NCI-H1436 (cell line): ENCODE measurements around the gene ZBTB5.
"Not testable (repeated sequence)": the region's sequence is repeated elsewhere in the genome, so short reads cannot be mapped to it uniquely, and the experiment has no call there.

Source experiments
- DNase-seq: peaks from one replicate; lab custom pipeline; 2025; lab: John Stamatoyannopoulos, UW

The ZBTB5 gene

GRCh38 chr9:37452611-37453010 lies 12.6 kb downstream of the ZBTB5 start:
- DNase-seq: peak; percentile 34

GRCh38 chr9:37451628-37452027 lies 13.6 kb downstream of the ZBTB5 start:
- no peak for DNase-seq

- DNase-seq: no peak
Observed at GRCh38 chr9:37449862-37450632, 15.2 kb downstream of the ZBTB5 start.

GRCh38 chr9:37447111-37447510 lies 18.1 kb downstream of the ZBTB5 start:
- no peak for DNase-seq

GRCh38 chr9:37446401-37446800 lies 18.8 kb downstream of the ZBTB5 start:
- no peak for DNase-seq

- DNase-seq: no peak
Observed at GRCh38 chr9:37445832-37446231, 19.4 kb downstream of the ZBTB5 start.

- no peak for DNase-seq
Observed at GRCh38 chr9:37444890-37445289, 20.4 kb downstream of the ZBTB5 start.

GRCh38 chr9:37443566-37443965 lies 21.7 kb downstream of the ZBTB5 start:
- DNase-seq: no peak

GRCh38 chr9:37442556-37442955 lies 22.7 kb downstream of the ZBTB5 start:
- no peak for DNase-seq

GRCh38 chr9:37441776-37442370 lies 23.4 kb downstream of the ZBTB5 start:
- no peak for DNase-seq

- DNase-seq: no peak
Observed at GRCh38 chr9:37438359-37438758, 26.9 kb downstream of the ZBTB5 start.

GRCh38 chr9:37437621-37438020 lies 27.6 kb downstream of the ZBTB5 start:
- DNase-seq: no peak

GRCh38 chr9:37437010-37437409 lies 28.2 kb downstream of the ZBTB5 start:
- no peak for DNase-seq

- DNase-seq: no peak
Observed at GRCh38 chr9:37436540-37436939, 28.7 kb downstream of the ZBTB5 start.

GRCh38 chr9:37433867-37434371 lies 31.3 kb downstream of the ZBTB5 start:
- DNase-seq: no peak

- no peak for DNase-seq
Observed at GRCh38 chr9:37432020-37432419, 33.2 kb downstream of the ZBTB5 start.

GRCh38 chr9:37430841-37431597 lies 34.2 kb downstream of the ZBTB5 start:
- no peak for DNase-seq

- DNase-seq: no peak
Observed at GRCh38 chr9:37429441-37430285, 35.6 kb downstream of the ZBTB5 start.

- DNase-seq: no peak
Observed at GRCh38 chr9:37428345-37428744, 36.9 kb downstream of the ZBTB5 start.

- DNase-seq: no peak
Observed at GRCh38 chr9:37426846-37427245, 38.4 kb downstream of the ZBTB5 start.

GRCh38 chr9:37426431-37426830 lies 38.8 kb downstream of the ZBTB5 start:
- DNase-seq: not testable (repeated sequence)

GRCh38 chr9:37425298-37425752 lies 39.9 kb downstream of the ZBTB5 start:
- DNase-seq: no peak
